Keratinocyte (primary cell): ENCODE results near the gene MAPK1.
"Not testable (repeated sequence)": the region's sequence is repeated elsewhere in the genome, so short reads cannot be mapped to it uniquely, and the experiment has no call there.

Experiments used
- CTCF ChIP-seq, 3 experiments: IDR thresholded peaks in 1 of 3; conservative IDR thresholded peaks in 1 of 3; optimal IDR thresholded peaks in 1 of 3; 2 replicates in 2 of 3; 3 replicates in 1 of 3; pipeline versions ENCODE3 to v1.5.1; 2011; ENCODE audit warnings: low read length in 3 of 3, mild to moderate bottlenecking in 3 of 3, moderate library complexity in 2 of 3, control low read depth in 1 of 3, inconsistent platforms in 1 of 3; ENCODE audit not compliant: insufficient read depth in 2 of 3; ENCODE audit errors: extremely low read depth in 1 of 3
- EZH2 ChIP-seq: IDR thresholded peaks from one replicate; pipeline ENCODE4 v1.6.1; 2012; ENCODE audit warnings: inconsistent platforms, mild to moderate bottlenecking, low read length, moderate library complexity

GRCh38 chr22:21836486-21836885 is 31.0 kb downstream of the MAPK1 start:
- not testable (repeated sequence) for TF ChIP-seq CTCF (optimal IDR thresholded peaks at IDR 0.05 in 1 of 3, IDR thresholded peaks at IDR 0.05 in 1 of 3, conservative IDR thresholded peaks at IDR 0.05 in 1 of 3; ENCODE audit: extremely low read depth in 1 of 3, insufficient read depth in 2 of 3, low read length in 3 of 3); EZH2
